HepG2 (cell line): Measurements from ENCODE around the gene HSP90AB1. TPM values are rescaled to one million over a fixed set of nuclear protein-coding genes. Genes with fewer than 3 reads are reported as not detected.
A peak's percentile ranks its signal among the peaks of the same experiment; 100 is the strongest.

Experiments
- BHLHE40 ChIP-seq: IDR thresholded peaks from 2 replicates; pipeline ENCODE4 v1.6.1; 2011; ENCODE audit warnings: low read length, improper control_type of control experiment
- CEBPB ChIP-seq: IDR thresholded peaks from 2 replicates; pipeline ENCODE4 v1.6.1; 2011; ENCODE audit warnings: low read depth, low read length, improper control_type of control experiment, borderline replicate concordance
- CHD2 ChIP-seq: IDR thresholded peaks from 2 replicates; pipeline ENCODE4 v1.6.1; 2011; ENCODE audit warnings: low read depth, low read length, improper control_type of control experiment
- DR1 ChIP-seq: sonication (generic); formaldehyde crosslinking; IDR thresholded peaks from 2 replicates; pipeline ENCODE4 v1.8.0; 2021; ENCODE audit warnings: mild to moderate bottlenecking, missing genetic modification reagents, inconsistent platforms
- HIC2 ChIP-seq: sonication (generic); formaldehyde crosslinking; IDR thresholded peaks from 2 replicates; pipeline ENCODE4 v1.9.0; 2022; ENCODE audit warnings: low read depth, missing genetic modification reagents
- KLF11 ChIP-seq: IDR thresholded peaks from 2 replicates; pipeline ENCODE4 v1.6.1; 2016; ENCODE audit warnings: missing compliant biosample characterization
- MYPOP ChIP-seq: sonication (generic); formaldehyde crosslinking; IDR thresholded peaks from 2 replicates; pipeline ENCODE4 v1.8.1; 2023; ENCODE audit warnings: mild to moderate bottlenecking, moderate library complexity, missing genetic modification reagents
- POGK ChIP-seq: sonication (generic); formaldehyde crosslinking; conservative IDR thresholded peaks from 2 replicates; pipeline ENCODE4 v1.8.0; 2022; ENCODE audit warnings: mild to moderate bottlenecking, moderate library complexity, missing genetic modification reagents
- PRDM4 ChIP-seq: sonication (generic); formaldehyde crosslinking; IDR thresholded peaks from 2 replicates; pipeline ENCODE4 v1.9.0; 2021; ENCODE audit warnings: missing genetic modification reagents, borderline replicate concordance
- REPIN1 ChIP-seq: sonication (generic); formaldehyde crosslinking; IDR thresholded peaks from 2 replicates; pipeline ENCODE4 v1.8.0; 2022; ENCODE audit warnings: missing genetic modification reagents, low read depth, mild to moderate bottlenecking, borderline replicate concordance
- REST ChIP-seq, 2 experiments: IDR thresholded peaks; 2 replicates each; pipeline ENCODE4 v1.6.1; 2011 to 2012; ENCODE audit warnings: low read length in 2 of 2, borderline replicate concordance in 1 of 2, low read depth in 1 of 2, mild to moderate bottlenecking in 1 of 2, moderate library complexity in 1 of 2
- U2AF2 ChIP-seq: fragments of 200-400 bp; formaldehyde crosslinking; IDR thresholded peaks from 2 replicates; pipeline ENCODE4 v1.6.1; 2017; ENCODE audit warnings: low read depth, mild to moderate bottlenecking, low read length
- ZFP41 ChIP-seq: sonication (generic); formaldehyde crosslinking; IDR thresholded peaks from 2 replicates; pipeline ENCODE4 v1.4.0; 2020; ENCODE audit warnings: mild to moderate bottlenecking, missing genetic modification reagents, borderline replicate concordance
- ZNF512 ChIP-seq: sonication (generic); formaldehyde crosslinking; IDR thresholded peaks from 2 replicates; pipeline ENCODE4 v1.4.0; 2020; ENCODE audit warnings: mild to moderate bottlenecking, missing genetic modification reagents
- ZNF780A ChIP-seq: sonication (generic); formaldehyde crosslinking; IDR thresholded peaks from 2 replicates; pipeline ENCODE4 v1.8.0; 2022; ENCODE audit warnings: mild to moderate bottlenecking, missing genetic modification reagents, moderate library complexity
- polyA plus RNA-seq, 8 experiments: library from polyadenylated mRNA; depleted of rRNA in 3 of 8; stranded (reverse) in 7 of 8; unstranded in 1 of 8; fragments of >200 nt; fragmentation: Illumina TruSeq in 4 of 8; extraction: Trizol in 4 of 8; gene quantifications; 2 replicates each; pipeline versions ENCODE4 v1.2.1 to v1.2.3, GENCODE V29; 2011 to 2016; ENCODE audit warnings: low read depth in 4 of 8, missing spikeins in 1 of 8, mixed read lengths in 1 of 8; ENCODE audit not compliant: insufficient read depth in 1 of 8
- total RNA-seq, 5 experiments: library from RNA; depleted of rRNA; stranded (reverse); fragments of >200 nt; fragmentation: Illumina TruSeq; extraction: Trizol; gene quantifications; 2 replicates each; pipeline ENCODE4 v1.2.3, GENCODE V29; 2016; ENCODE audit warnings: low read depth in 1 of 5

The HSP90AB1 gene
- total and polyA plus RNA-seq, 2 of the 13 experiments (the other 11 are each of a cell fraction or from before 2014, with no cell fraction given) = 1,325 to 1,472 TPM

GRCh38 chr6:44237021-44237812 is 9.7 kb upstream of the HSP90AB1 start (continued):
- no peak for TF ChIP-seq POGK (CRISPR knock-in tag)
- no peak for TF ChIP-seq PRDM4 (CRISPR knock-in tag)
- no peak for TF ChIP-seq CHD2
- TF ChIP-seq REPIN1 (CRISPR knock-in tag) = no peak
- TF ChIP-seq BHLHE40 = 0 out of 2 replicates have a peak, but pooled peaks have one; percentile 23
- no peak for TF ChIP-seq ZNF512 (CRISPR knock-in tag)
- no peak for TF ChIP-seq U2AF2
- TF ChIP-seq REST (IDR thresholded peaks at IDR 0.05; ENCODE audit: borderline replicate concordance in 1 of 2, low read depth in 1 of 2, low read length in 2 of 2) = no peak
- peak; percentile 99 for TF ChIP-seq HIC2 (CRISPR knock-in tag)
- no peak for TF ChIP-seq MYPOP (CRISPR knock-in tag)
- no peak for TF ChIP-seq ZNF780A (CRISPR knock-in tag)
- TF ChIP-seq DR1 (CRISPR knock-in tag) = no peak
- TF ChIP-seq ZFP41 (CRISPR knock-in tag) = no peak
- TF ChIP-seq CEBPB = 0 out of 2 replicates have a peak, but pooled peaks have one; percentile 1
- TF ChIP-seq KLF11 (CRISPR knock-in tag) = no peak
